NCI-H82 treated with DMSO at 0.1 percent for 48 hours (cell line): ENCODE data around the gene TXLNA.
A peak's percentile ranks its signal among the peaks of the same experiment; 100 is the strongest.

ENCODE experiments used
- DNase-seq: peaks from one replicate; lab custom pipeline; 2025; ENCODE audit not compliant: unreplicated experiment; lab: John Stamatoyannopoulos, UW

TXLNA gene

DNA sequence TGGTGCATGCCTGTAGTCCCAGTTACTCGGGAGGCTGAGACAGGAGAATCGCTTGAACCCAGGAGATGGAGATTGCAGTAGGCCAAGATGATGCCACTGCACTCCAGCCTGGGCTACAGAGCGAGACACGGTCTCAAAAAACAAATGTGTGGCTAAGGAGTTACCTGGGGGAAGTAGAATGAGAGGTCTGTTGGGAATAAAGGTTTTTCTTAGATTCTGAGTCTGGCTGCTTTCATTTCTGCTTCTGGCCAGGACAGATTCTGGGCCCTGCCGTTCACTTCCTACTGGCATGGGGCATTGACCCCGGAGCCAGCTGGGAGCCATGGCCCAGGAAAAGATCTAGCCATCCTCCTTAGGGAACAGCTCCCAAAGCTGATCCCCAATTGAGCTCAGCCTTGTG lies 29.0 kb downstream of the TXLNA start:
- no peak for DNase-seq

DNA sequence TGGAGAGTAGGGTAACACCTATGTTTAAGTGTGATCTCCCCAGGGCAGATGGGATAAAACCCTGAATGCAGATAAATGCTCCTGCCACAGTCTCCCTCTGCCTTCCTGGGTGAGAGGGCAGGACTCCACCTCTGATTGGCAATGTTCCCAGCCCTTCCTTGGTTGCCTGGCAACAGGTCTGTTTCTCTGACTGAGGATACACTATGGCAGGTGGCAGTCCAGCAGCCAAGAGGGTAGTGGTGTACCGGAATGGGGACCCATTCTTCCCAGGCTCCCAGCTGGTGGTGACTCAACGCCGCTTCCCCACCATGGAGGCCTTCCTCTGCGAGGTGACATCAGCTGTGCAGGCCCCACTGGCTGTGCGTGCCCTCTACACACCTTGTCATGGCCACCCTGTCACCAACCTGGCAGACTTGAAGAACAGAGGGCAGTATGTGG lies 29.4 kb downstream of the TXLNA start, which contains the start of gene DCDC2B:
DCDC2B (plus strand) TSS at position 199 of the 438 bp plus-strand sequence; CDS start at position 204, 5 bp downstream.
- peak; percentile 69 for DNase-seq

DNA sequence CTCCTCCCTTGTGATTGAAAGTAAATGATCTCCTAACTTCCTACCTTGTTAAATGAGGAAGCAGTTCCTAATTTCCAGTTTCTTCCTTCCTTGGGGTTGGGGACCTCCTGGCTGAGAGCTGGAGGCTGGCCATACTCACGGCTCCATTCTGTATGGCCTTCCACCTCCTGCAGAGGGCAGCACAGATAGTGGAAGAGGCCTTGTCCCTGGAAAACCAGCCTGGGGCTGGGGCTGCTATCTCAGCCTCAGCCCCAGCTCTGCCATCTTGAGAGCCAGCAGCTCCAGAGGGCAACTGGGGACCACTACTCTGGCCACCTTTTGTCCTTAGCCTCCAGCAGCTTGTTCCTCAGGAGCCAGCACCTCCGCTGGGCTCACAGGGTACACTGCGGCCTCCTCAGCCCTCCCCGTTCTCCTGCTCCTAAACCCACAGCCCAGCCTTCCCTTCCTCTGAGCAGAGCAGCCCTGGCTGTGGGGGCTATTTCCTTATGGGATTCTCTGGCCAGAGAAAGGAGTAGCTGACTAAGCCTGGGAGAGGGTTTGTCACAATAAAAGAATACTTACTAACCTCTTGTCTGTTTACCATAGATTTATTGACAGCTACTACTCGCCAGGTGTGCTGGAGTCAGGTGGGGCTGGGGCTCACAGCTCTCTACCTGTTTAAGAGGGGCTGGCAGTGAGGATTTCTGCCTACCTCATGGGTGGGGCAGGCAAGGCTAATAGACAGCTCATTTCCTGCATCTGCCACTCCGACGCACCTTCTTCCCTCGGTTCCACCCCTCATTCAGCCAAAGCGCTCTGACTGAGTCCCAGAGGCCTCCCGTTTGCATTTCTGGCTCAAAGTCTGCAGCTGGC lies 36.4 kb downstream of the TXLNA start:
- DNase-seq = peak; percentile 49

DNA sequence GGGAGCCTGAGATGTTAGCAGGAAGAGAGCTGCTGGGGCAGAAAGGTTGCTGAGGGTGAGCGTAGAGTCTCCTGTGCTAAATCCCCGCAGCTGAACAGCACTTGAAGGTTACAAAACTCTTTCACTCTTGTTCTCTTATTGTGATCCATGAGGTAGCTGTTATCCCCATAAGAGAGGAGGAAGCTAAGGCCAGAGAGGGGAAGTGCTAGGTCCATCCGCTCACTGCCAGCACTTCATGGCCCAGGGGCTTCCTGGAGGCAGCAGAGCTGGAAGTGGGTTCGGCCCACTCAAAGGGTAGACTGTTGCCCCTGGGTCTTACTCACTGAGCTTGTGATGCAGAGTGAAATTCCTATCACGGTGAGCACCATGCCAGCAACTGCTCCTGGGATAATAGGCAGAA lies 37.1 kb downstream of the TXLNA start:
- DNase-seq = no peak

DNA sequence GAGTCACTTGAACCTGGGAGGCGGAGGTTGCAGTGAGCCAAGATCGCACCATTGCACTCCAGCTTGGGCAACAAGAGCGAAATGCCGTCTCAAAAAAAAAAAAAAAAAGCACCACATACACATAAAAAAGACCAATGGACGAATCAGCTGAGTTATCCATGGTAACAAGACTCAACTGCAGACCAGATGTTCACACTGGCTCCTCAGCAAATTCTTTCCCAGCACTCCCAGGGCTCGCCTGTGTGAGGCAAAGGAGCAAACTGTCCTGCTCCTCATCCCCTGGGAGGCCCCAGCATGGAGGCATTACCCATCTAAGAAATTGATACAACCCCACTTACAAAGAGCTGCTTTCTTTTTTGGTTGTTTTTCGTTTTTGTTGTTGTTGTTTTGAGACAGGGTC lies 39.5 kb downstream of the TXLNA start:
- no peak for DNase-seq

DNA sequence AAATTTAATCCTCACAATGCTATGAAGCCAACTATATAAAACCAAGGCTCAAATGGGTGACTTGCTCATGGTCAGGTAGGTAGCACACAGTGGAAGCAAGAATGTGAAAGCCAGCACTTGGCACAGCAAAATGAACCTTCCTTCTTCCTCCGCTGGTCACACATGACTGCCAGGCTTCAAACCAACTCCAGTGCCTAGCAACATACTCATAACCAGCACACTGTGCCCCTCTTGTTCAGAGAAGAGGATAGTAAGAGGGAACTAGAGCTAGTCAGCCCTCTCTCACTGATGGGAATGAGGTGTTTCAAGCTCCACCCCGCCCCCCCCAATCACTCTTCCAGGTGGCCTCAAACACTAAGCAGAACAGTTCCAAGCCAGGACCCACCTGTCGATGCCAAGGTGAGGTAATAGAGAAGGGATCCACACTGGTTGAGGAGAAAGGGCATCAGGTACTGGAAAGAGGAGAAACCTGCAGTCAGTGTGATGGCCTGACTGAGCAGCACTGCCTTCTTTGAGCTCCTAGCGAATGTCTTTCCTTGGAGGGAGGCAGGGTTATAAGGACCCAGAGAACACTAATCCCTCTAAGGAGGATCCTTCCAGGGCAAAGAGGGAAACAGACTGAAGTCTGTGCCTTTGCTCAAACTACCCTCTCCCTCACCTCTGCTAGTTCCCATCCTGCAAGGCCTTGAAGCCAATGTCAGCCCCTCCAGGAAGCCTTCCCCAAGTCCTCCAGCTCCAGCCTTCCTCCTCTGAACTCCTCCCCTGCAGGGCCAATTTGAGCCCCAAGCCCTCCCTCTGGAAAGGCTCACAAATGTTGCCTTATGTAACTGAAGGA lies 41.5 kb downstream of the TXLNA start:
- DNase-seq = no peak

DNA sequence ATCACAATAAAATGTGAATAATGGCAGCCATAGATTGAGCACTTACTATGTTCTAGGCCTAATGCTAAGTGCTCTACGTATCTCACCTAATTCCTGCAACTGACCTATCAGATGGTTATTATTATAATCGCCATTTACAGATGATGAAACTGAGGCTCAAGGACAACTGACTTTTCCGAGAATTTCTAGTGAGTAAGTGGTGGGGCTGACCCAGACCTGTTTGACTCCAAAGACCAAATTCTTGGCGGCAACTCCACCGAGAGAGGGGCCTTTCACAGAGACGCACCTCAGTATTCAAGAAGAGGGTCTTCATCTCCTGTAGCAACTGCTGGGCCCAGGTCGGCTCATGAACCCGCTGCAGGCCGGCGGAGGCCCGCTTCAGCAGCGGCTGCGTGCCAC lies 42.1 kb downstream of the TXLNA start:
- no peak for DNase-seq

DNA sequence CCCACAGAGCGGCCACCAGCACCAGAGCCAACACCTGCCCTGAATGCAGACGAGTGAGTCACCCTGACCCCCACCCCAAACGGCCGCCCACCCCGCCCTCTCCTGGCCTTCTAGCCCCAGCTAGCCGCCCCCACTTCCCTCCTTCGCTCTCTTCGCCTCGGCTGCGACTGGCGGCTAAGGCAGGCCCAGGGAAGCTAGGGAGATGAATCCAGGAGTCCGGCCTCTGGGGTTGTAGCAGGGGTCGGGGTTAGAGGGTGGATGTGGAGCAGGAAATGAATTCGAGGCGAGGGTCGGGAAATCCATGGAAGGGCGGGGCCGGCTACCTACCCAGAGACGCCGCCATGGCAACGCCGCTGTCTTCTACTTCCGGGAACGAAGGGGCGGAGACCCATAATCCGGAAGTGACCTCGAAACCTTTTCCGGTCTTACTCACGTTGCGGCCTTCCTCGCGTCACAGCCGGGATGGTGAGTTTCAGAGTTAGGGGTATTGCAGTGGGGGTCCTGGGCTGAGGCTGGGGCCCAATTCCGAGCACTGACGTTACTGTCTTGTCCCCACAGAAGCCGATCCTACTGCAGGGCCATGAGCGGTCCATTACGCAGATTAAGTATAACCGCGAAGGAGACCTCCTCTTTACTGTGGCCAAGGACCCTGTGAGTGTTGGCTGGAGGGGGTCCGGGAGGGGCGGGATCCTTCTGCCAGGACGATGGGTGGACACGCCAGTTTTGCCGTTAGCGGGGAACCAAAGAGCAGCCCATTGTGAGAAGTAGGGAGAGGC lies 42.7 kb downstream of the TXLNA start, which contains the start of the genes EIF3I and TMEM234:
EIF3I (plus strand) TSS at position 428 of the 776 bp plus-strand sequence; CDS start at position 463, 35 bp downstream.
TMEM234 (minus strand) TSS at position 374 of the 776 bp plus-strand sequence; CDS start at position 343, 31 bp downstream.
- DNase-seq = peak; percentile 69

DNA sequence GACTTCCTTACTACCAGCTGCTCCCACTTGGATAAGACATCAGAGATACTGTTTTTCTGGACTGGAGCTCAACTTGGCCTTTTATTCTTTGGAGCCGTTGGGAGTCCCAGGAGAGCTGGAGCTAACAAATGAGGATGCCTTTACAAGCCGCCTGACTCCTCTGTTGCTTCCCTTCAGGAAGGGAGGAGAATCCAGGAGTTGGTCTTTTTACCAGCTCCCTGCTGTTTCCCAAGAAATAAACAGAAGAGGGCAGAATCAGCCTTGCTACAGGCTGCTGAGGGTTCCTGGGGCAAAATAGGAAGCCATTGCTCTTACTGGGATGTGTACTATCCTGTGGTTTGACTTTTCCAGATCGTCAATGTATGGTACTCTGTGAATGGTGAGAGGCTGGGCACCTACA lies 44.2 kb downstream of the TXLNA start:
- no peak for DNase-seq

DNA sequence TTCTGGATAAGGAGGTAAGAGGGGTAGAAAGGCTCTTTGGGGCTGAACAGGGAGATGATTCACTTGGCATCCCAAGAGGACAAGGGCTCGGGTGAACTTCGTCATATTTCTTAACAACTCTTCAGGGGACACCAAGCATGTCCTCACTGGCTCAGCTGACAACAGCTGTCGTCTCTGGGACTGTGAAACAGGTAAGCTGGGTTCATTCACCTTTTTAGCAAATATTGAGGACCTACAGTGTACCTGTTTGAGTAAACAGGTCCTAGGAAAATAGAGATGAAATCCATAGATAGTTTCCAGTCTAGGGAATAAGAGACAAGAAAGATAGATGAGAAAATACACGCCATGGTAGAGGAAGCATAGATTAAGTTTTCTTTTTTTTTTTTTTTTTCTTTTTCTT lies 44.8 kb downstream of the TXLNA start:
- no peak for DNase-seq

DNA sequence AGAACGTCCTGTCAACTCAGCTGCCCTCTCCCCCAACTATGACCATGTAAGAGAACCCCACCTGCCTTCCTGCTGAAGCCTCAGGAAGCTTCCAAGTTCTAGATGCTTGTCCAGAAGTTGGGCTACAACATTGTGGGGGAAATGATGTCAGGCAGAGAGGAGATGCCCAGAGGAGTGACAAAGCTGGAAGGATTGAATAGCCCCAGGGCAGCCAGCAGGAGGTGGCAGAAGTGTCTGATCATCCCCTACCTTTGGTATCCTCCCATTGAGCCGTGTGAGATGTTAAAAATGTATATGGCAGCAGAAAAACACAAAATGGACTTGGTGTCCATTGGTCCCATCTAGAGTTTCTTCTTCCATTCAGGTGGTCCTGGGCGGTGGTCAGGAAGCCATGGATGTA lies 49.3 kb downstream of the TXLNA start:
- DNase-seq = no peak

DNA sequence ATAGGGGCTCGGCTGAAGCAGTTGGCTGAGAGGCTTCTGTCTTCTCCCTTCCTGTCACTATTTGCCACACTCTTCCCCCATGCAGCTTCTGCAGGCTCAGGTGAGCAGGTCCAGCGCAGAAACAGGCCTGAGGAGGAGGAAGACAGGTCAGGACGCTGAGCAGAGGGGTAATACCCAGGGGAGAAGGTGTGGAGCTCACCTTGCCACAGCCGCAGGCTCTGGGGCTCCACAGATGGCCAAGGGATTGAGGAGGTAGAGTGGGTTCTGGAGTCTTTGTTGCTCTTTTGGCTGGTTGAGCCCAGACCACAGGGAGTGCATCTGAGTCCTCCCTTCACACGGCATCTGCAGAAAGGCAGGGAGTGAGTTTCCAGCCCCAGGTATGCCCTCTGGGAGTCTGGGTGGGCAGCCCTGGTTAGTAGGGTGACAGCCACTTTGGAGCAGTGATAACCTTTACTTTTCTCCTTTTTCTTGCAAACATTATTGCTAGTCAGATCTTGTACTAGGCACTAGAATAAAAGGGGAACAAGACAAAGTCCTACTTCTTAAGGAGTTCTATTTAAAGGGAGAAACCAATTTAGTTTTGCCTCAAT lies 52.5 kb downstream of the TXLNA start:
- no peak for DNase-seq

DNA sequence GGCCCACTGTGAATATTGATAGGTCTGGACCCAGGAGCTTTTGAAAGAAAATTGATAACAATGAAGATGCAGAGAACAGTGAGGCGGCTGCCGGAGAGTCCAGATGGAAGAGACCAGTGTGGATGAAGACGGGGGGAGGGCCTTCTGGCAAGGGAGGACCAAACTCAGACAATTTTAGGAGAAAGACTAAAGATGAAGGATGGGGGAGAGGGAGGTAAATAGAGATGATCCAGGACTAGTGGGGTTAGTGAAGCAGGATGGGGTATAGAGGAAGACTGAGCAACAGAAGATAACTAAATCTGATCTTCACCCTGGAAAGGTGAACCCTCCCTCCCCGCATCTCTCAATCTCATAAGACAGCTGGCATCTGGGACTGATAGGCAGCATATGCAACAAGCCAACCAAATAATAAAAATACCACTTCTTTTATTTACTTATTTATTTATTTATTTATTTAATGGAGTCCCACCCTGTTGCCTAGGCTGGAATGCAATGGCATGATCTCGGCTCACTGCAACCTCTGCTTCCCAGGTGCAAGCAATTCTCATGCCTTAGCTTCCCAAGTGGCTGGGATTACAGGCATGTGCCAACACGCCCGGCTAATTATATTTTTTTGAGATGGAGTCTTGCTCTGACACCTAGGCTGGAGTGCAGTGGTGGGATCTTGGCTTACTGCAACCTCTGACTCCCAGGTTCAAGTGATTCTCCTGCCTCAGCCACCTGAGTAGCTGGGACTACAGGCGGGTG lies 53.3 kb downstream of the TXLNA start:
- DNase-seq = no peak

DNA sequence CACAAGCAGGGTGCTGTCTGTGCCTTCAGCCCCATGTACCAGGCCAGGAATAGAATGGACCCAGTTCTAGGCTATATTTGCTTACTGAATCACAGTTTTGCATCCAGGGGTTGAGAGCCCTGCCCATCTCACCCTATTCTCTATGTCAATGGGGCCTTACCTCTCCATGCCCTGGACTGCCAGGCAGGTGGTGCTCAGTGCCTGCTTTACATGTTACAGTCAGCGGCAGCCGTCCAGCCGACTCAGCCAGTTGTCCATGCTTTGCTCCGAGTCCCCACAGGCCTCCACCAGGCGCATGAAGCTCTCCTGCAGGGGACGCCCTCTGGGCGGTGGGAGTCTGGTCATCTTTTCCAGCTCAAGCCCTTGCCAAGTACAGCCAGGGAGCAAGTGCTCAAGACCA lies 55.3 kb downstream of the TXLNA start:
- no peak for DNase-seq

DNA sequence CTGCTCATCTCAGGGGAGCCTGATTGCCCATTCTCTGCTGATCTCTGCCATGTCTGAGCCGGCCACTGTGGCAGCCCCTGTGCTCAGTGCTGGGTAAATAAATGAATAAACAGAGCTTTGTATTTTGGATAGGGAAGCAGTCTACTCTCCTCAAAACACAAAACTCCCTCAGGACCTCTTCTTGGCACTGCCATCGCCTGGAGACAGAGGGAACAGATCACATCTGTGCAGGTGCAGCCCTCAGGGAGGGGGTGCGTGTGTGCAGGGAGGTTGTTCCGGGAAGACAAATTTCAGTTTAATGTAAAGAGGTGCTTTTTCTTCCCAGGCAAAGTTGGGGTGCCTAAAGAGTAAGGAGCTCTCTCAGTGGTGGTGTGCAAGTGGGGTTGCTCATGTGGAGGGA lies 59.9 kb downstream of the TXLNA start:
- DNase-seq = no peak

DNA sequence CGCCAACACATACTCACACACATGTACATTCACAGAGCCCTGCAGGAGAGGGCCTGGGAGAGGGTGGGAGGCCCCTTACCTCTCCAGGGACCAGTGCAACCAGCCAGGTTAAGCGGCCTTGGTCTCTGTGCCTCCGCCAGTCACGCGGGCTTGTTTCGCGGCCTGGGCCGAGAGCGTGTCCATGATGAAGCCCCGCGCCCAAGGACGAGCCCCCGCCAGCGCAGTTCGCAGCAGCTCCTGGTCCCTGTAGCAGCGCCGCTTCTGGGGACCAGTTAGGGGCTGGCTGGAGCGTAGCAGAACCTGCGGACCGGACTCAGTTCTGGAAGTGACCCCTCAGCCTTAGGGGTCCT lies 60.3 kb downstream of the TXLNA start:
- no peak for DNase-seq

DNA sequence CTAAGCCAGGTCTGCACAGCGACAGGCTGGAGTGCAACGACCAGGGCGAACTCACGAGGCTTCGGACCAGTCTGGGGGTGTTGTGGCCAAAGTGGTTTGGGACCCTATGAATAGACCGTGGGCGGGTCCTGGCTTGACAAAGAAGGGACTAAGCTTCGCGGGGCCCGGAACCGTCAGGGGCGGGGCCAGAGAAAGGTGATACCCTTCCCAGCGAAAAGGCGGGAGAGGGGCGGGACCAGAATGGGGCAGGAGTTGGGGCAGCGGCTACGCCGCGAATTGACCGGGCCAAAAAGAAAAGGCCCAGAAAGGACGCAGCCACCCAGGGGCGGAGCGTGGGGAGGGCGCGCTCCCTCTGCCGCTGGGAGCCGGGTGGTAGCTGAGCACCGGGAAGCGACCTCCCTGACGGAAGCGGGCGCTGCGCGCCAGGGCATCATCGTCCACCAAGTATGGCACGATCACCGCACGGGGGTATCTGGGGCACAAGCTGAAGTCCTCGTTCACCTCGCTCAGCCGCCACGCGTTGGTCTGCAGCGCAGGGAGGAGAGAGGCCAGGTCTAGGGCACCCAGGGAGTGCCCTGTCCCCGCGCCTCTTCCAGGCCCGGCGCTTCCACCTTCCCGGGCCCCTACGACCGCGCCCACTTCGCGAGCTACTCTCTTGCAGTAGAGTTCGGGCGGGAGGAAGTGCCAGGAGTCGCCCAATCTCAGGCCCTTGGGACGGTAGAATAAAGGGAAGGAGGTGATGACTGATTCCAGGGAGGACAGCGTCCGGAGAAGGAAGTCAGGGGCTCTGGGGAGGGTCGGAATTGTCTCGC lies 60.9 kb downstream of the TXLNA start:
- no peak for DNase-seq

DNA sequence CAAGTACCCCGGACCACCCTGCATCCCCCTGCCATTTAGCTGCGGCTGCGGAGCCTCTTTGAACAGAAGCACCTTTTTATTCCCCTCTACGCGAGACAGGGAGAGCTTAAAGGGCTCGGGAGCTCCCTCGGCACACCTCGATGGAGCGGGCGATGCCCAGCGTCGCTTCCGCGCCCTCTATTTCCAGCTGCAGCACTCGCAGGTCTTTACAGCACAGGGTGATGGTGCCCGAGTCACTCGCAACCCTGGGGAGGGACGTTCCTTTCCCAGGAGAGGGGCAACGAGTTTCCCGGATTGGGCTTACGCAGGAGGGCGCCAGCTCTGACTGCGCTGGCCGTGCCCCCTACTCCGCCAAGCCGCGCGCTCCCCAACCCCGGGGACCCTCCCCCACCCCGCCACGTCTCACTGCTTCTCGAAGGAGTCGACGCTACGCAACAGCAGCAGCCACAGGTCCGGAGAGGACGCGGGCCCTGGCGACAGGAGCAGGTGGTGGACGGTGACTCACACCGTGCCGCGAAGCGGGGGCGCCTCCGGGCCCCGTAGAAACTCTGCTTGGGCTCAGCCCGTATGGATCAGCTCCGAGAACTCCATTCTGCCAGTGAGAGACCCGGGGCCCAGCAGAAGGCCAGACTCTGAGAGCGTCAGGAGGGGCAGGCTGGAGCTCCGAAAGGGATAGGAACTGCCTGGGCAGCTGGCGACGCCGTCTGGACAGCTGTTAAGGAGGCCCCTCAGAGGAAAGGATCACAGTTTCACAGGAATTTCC lies 61.7 kb downstream of the TXLNA start:
- no peak for DNase-seq
